ENCODE measurements around the gene FLT1. TPM values are rescaled to one million over a fixed set of nuclear protein-coding genes. Genes with fewer than 3 reads are reported as not detected.
A peak's percentile ranks its signal among the peaks of the same experiment; 100 is the strongest.

The FLT1 gene
- total and polyA plus RNA-seq, 2 of the 13 experiments (the other 11 are each of a cell fraction or from before 2014, with no cell fraction given): 0.02 TPM; not detected in 1

- no peak overlapping the region for H3K4me2 ChIP-seq (ENCODE audit: low read depth, low read length)
- H3K36me3 ChIP-seq (replicated peaks in 1 of 2; ENCODE audit: control insufficient read depth in 1 of 2, insufficient read depth in 2 of 2, low read length in 2 of 2): no peaks in the 10 kb centered on the region
- no peak for FAIRE-seq
- in situ Hi-C loops (cut with HindIII; ENCODE audit: extremely low pct_ligation_motif_present, low pct_unique_long_range_greater_than_20kb) (no loop called here), intact Hi-C loops (cut with micrococcal nuclease; ENCODE audit: unreplicated experiment) (no loop called here)
- DNase-seq (ENCODE audit: low spot score): no peak
- no peak for ATAC-seq
- no peaks in the 10 kb centered on the region for H4K20me1 ChIP-seq (ENCODE audit: insufficient read depth, low read length)
- no peaks in the 10 kb centered on the region for H3K9me3 ChIP-seq (ENCODE audit: low read length)
- no peaks in the 10 kb centered on the region for H3K79me2 ChIP-seq (ENCODE audit: insufficient read depth, low read length)
- ChIA-PET CTCF (ENCODE audit: low intra/inter-chr PET ratio, low total read pairs) (no interaction called here), POLR2A (no interaction called here)
- no peak overlapping the region for H2AFZ ChIP-seq (ENCODE audit: low read length)
- BruUV-seq (replicated peaks): no TSS peak
- peaks cover 14% of the 10 kb centered on the region for H3K4me1 ChIP-seq (ENCODE audit: insufficient read depth, low read length)
- 93% methylated on average over 5 of the region's 7 CpGs for WGBS (ENCODE audit: low lambda C conversion rate)
- no peak for TF ChIP-seq ZNF879 (CRISPR knock-in tag; IDR thresholded peaks at IDR 0.05)
- TF ChIP-seq ZNF121 (CRISPR knock-in tag; IDR thresholded peaks at IDR 0.05): peak; percentile 51; the same call in 1 of the 2 replicates
- no peak overlapping the region for H3K27ac ChIP-seq (ENCODE audit: extremely low read length, insufficient read depth, low read length)
- H3K4me3 ChIP-seq (replicated peaks in 1 of 3; ENCODE audit: insufficient read depth in 1 of 3, low read depth in 2 of 3, low read length in 3 of 3): no peak overlapping the region
- H3K9ac ChIP-seq (ENCODE audit: insufficient read depth, low read depth, low read length): no peak overlapping the region
- peaks cover 4 to 38% of the 10 kb centered on the region in 2 experiments for H3K27me3 ChIP-seq (ENCODE audit: control insufficient read depth in 1 of 2, insufficient read depth in 2 of 2, low read length in 2 of 2)
These were observed 38.7 kb upstream of the FLT1 start for GRCh38 chr13:28533441-28534166.

GRCh38 chr13:28533125-28533436 is 38.2 kb upstream of the FLT1 start:
- TF ChIP-seq ZNF556 (CRISPR knock-in tag; IDR thresholded peaks at IDR 0.05; ENCODE audit: borderline replicate concordance) (no peak), ZNF331 (CRISPR knock-in tag; IDR thresholded peaks at IDR 0.05) (no peak), EZH2 (conservative IDR thresholded peaks at IDR 0.05; ENCODE audit: low read depth, low read length) (peak; percentile 51; the same call in 1 of the 2 replicates)
- ATAC-seq (peak; percentile 22), DNase-seq (ENCODE audit: low spot score) (no peak), FAIRE-seq (no peak)
- H3K79me2 ChIP-seq (ENCODE audit: insufficient read depth, low read length): no peaks in the 10 kb centered on the region
- H3K4me3 ChIP-seq (replicated peaks in 1 of 3; ENCODE audit: insufficient read depth in 1 of 3, low read depth in 2 of 3, low read length in 3 of 3): peak overlapping the region; percentile 26 to 53 (median 33); a peak in 4 of 6 replicates
- WGBS (ENCODE audit: low lambda C conversion rate): 6% methylated on average over 9 of the region's 10 CpGs
- no peak overlapping the region for H3K9ac ChIP-seq (ENCODE audit: insufficient read depth, low read depth, low read length)
- H3K4me2 ChIP-seq (ENCODE audit: low read depth, low read length): peak overlapping the region; percentile 54
- H3K27ac ChIP-seq (ENCODE audit: extremely low read length, insufficient read depth, low read length): no peak overlapping the region
- H3K27me3 ChIP-seq (ENCODE audit: control insufficient read depth in 1 of 2, insufficient read depth in 2 of 2, low read length in 2 of 2): peaks cover 4 to 43% of the 10 kb centered on the region in 2 experiments
- no peaks in the 10 kb centered on the region for H3K9me3 ChIP-seq (ENCODE audit: low read length)
- ChIA-PET CTCF (ENCODE audit: low intra/inter-chr PET ratio, low total read pairs) (no interaction called here), POLR2A (no interaction called here)
- BruUV-seq (replicated peaks): no TSS peak
- intact Hi-C loops (cut with micrococcal nuclease; ENCODE audit: unreplicated experiment) (no loop called here), in situ Hi-C loops (cut with HindIII; ENCODE audit: extremely low pct_ligation_motif_present, low pct_unique_long_range_greater_than_20kb) (no loop called here)
- H4K20me1 ChIP-seq (ENCODE audit: insufficient read depth, low read length): no peaks in the 10 kb centered on the region
- no peaks in the 10 kb centered on the region for H3K36me3 ChIP-seq (replicated peaks in 1 of 2; ENCODE audit: control insufficient read depth in 1 of 2, insufficient read depth in 2 of 2, low read length in 2 of 2)
- H2AFZ ChIP-seq (ENCODE audit: low read length): no peak overlapping the region
- peaks cover 14% of the 10 kb centered on the region for H3K4me1 ChIP-seq (ENCODE audit: insufficient read depth, low read length)
